ENCODE measurements around the gene CFAP410.

CFAP410 gene

GRCh38 chr21:44282370-44282769, 56.8 kb downstream of the CFAP410 start:
- DNase-seq, result no peak

- DNase-seq, result no peak
Observed at GRCh38 chr21:44281801-44282200, 57.4 kb downstream of the CFAP410 start.

GRCh38 chr21:44279354-44280260, 59.6 kb downstream of the CFAP410 start:
- no peak for DNase-seq

Data from activated CD4-positive, alpha-beta T cell treated with anti-CD3 and anti-CD28 coated beads for 48 hours (primary cell).